IMR-90 (cell line): ENCODE results near the gene COG2. TPM values are rescaled to one million over a fixed set of nuclear protein-coding genes. Genes with fewer than 3 reads are reported as not detected.

Source experiments
- ATAC-seq: fragments of 200-7000 bp; cut with Tn5 transposase; 2 replicates; pipeline ENCODE4 v1.9.1; 2020; ENCODE audit warnings: low read depth, mild to moderate bottlenecking, moderate library complexity
- BruUV-seq: library from RNA; stranded (reverse); fragments of 400-500 nt; replicated peaks from 2 replicates; lab custom pipeline; 2021; lab: Mats Ljungman, UMichigan
- CTCF ChIA-PET: fragments of 300-600 bp; formaldehyde crosslinking; extraction: SDS; loops from one replicate; lab custom pipeline; 2021; ENCODE audit warnings: antibody characterized with exemption; lab: Yijun Ruan, JAX
- POLR2A ChIA-PET: fragments of 300-600 bp; sonication (Branson Sonifier 250); formaldehyde crosslinking; loops from one replicate; lab custom pipeline; 2022; ENCODE audit warnings: antibody characterized with exemption; ENCODE audit not compliant: unreplicated experiment; lab: Charles Lee
- DNase-seq: peaks from one replicate; pipeline ENCODE4 v3.0.0; 2013
- H2AFZ ChIP-seq: replicated peaks from 2 replicates; pipeline ENCODE3; 2013; ENCODE audit warnings: low read length, mild to moderate bottlenecking; ENCODE audit not compliant: poor library complexity
- H2AK5ac ChIP-seq: 2 replicates; pipeline ENCODE4 v1.6.1; 2013; ENCODE audit warnings: low read depth, low read length, inconsistent platforms
- H2AK9ac ChIP-seq: replicated peaks from 2 replicates; pipeline ENCODE3; 2013; ENCODE audit warnings: mild to moderate bottlenecking, low read depth, low read length, moderate library complexity; ENCODE audit not compliant: poor library complexity
- H2BK120ac ChIP-seq: 2 replicates; pipeline ENCODE4 v1.6.1; 2013; ENCODE audit warnings: low read depth, low read length, inconsistent platforms
- H2BK15ac ChIP-seq: 3 replicates; pipeline ENCODE4 v1.6.1; 2013; ENCODE audit warnings: low read depth, low read length, inconsistent platforms
- H2BK20ac ChIP-seq: 2 replicates; pipeline ENCODE4 v1.6.1; 2013; ENCODE audit warnings: low read depth, mild to moderate bottlenecking, inconsistent platforms, low read length, moderate library complexity
- H2BK5ac ChIP-seq: 2 replicates; pipeline ENCODE4 v1.6.1; 2013; ENCODE audit warnings: mild to moderate bottlenecking, low read depth, low read length, inconsistent platforms; ENCODE audit not compliant: poor library complexity, severe bottlenecking
- H3K14ac ChIP-seq: replicated peaks from 2 replicates; pipeline ENCODE4 v1.6.1; 2013; ENCODE audit warnings: low read depth, low read length, inconsistent platforms
- H3K18ac ChIP-seq: 2 replicates; pipeline ENCODE4 v1.6.1; 2013; ENCODE audit warnings: low read depth, low read length, control low read depth
- H3K23ac ChIP-seq: 2 replicates; pipeline ENCODE4 v1.6.1; 2013; ENCODE audit warnings: low read depth, low read length, inconsistent platforms
- H3K27ac ChIP-seq: 2 replicates; pipeline ENCODE4 v1.5.1; 2013; ENCODE audit warnings: mild to moderate bottlenecking, control low read depth, low read length; ENCODE audit not compliant: insufficient read depth
- H3K27me3 ChIP-seq: 2 replicates; pipeline ENCODE4 v1.6.1; 2013; ENCODE audit warnings: low read length; ENCODE audit not compliant: control insufficient read depth, insufficient read depth
- H3K36me3 ChIP-seq: 2 replicates; pipeline ENCODE4 v1.6.1; 2013; ENCODE audit warnings: low read length, mixed read lengths; ENCODE audit not compliant: control insufficient read depth, insufficient read depth
- H3K4ac ChIP-seq: 2 replicates; pipeline ENCODE4 v1.6.1; 2013; ENCODE audit warnings: low read depth, low read length, inconsistent platforms
- H3K4me1 ChIP-seq: 2 replicates; pipeline ENCODE4 v1.6.1; 2013; ENCODE audit warnings: low read length, mixed read lengths; ENCODE audit not compliant: control insufficient read depth, insufficient read depth
- H3K4me2 ChIP-seq: 2 replicates; pipeline ENCODE4 v1.6.1; 2013; ENCODE audit warnings: low read depth, mild to moderate bottlenecking, control low read depth, low read length, moderate library complexity
- H3K4me3 ChIP-seq: 2 replicates; pipeline ENCODE4 v1.5.1; 2013; ENCODE audit warnings: low read depth, mild to moderate bottlenecking, control low read depth, low read length, moderate library complexity; ENCODE audit not compliant: insufficient read depth
- H3K56ac ChIP-seq: 2 replicates; pipeline ENCODE4 v1.6.1; 2013; ENCODE audit warnings: low read length, inconsistent platforms; ENCODE audit not compliant: insufficient read depth; ENCODE audit errors: extremely low read depth
- H3K79me1 ChIP-seq, 2 experiments: 2 replicates each; pipeline ENCODE4 v1.6.1; 2013; ENCODE audit warnings: low read length in 2 of 2, inconsistent platforms in 1 of 2, low read depth in 1 of 2
- H3K9ac ChIP-seq: 2 replicates; pipeline ENCODE4 v1.6.1; 2013; ENCODE audit warnings: low read depth, low read length, control low read depth
- H3K9me1 ChIP-seq: 2 replicates; pipeline ENCODE4 v1.6.1; 2013; ENCODE audit warnings: low read length, inconsistent platforms; ENCODE audit not compliant: insufficient read depth
- H3K9me3 ChIP-seq: 2 replicates; pipeline ENCODE4 v1.6.1; 2013; ENCODE audit warnings: low read length; ENCODE audit not compliant: control insufficient read depth, insufficient read depth
- H4K20me1 ChIP-seq: 2 replicates; pipeline ENCODE4 v1.6.1; 2013; ENCODE audit warnings: low read length, inconsistent platforms; ENCODE audit not compliant: insufficient read depth
- H4K5ac ChIP-seq: 2 replicates; pipeline ENCODE4 v1.6.1; 2013; ENCODE audit warnings: mild to moderate bottlenecking, low read depth, low read length, control low read depth
- H4K8ac ChIP-seq, 2 experiments: 2 replicates each; pipeline ENCODE4 v1.6.1; 2013; ENCODE audit warnings: low read depth in 2 of 2, low read length in 2 of 2, control low read depth in 1 of 2, inconsistent platforms in 1 of 2
- H4K91ac ChIP-seq: 2 replicates; pipeline ENCODE4 v1.6.1; 2013; ENCODE audit warnings: low read depth, low read length, inconsistent platforms; ENCODE audit not compliant: insufficient read depth
- BHLHE40 ChIP-seq: fragments of 150-350 bp; IDR thresholded peaks from 2 replicates; pipeline ENCODE4 v1.6.1; 2016; ENCODE audit warnings: mild to moderate bottlenecking, low read depth, low read length
- CHD1 ChIP-seq: IDR thresholded peaks from 2 replicates; pipeline ENCODE4 v1.6.1; 2012; ENCODE audit warnings: low read depth, low read length, improper control_type of control experiment
- CTCF ChIP-seq: conservative IDR thresholded peaks from 2 replicates; pipeline ENCODE4 v1.5.1; 2012; ENCODE audit warnings: mild to moderate bottlenecking, low read depth, low read length, improper control_type of control experiment
- ELK1 ChIP-seq: fragments of 150-350 bp; IDR thresholded peaks from 2 replicates; pipeline ENCODE4 v1.6.1; 2016; ENCODE audit warnings: low read depth, mild to moderate bottlenecking, low read length, moderate library complexity, borderline replicate concordance
- FOS ChIP-seq: fragments of 150-350 bp; IDR thresholded peaks from 2 replicates; pipeline ENCODE4 v1.6.1; 2016; ENCODE audit warnings: low read depth, low read length
- MAFK ChIP-seq: IDR thresholded peaks from 2 replicates; pipeline ENCODE4 v1.6.1; 2012; ENCODE audit warnings: low read depth, low read length, improper control_type of control experiment
- MAZ ChIP-seq: IDR thresholded peaks from 2 replicates; pipeline ENCODE4 v1.6.1; 2012; ENCODE audit warnings: low read depth, mild to moderate bottlenecking, low read length, improper control_type of control experiment, moderate library complexity, borderline replicate concordance
- MXI1 ChIP-seq: IDR thresholded peaks from 2 replicates; pipeline ENCODE4 v1.6.1; 2012; ENCODE audit warnings: low read depth, mild to moderate bottlenecking, low read length, moderate library complexity, borderline replicate concordance
- NFE2L2 ChIP-seq: fragments of 150-350 bp; IDR thresholded peaks from 2 replicates; pipeline ENCODE4 v1.6.1; 2016; ENCODE audit warnings: low read depth, mild to moderate bottlenecking, low read length
- POLR2A ChIP-seq: IDR thresholded peaks from 2 replicates; pipeline ENCODE4 v1.6.1; 2012; ENCODE audit warnings: mild to moderate bottlenecking, low read depth, low read length
- RAD21 ChIP-seq: IDR thresholded peaks from 2 replicates; pipeline ENCODE4 v1.6.1; 2012; ENCODE audit warnings: low read length, improper control_type of control experiment
- RCOR1 ChIP-seq: IDR thresholded peaks from 2 replicates; pipeline ENCODE4 v1.6.1; 2012; ENCODE audit warnings: mild to moderate bottlenecking, low read length, improper control_type of control experiment; ENCODE audit not compliant: insufficient replicate concordance
- SMC3 ChIP-seq: fragments of 150-350 bp; IDR thresholded peaks from 2 replicates; pipeline ENCODE4 v1.6.1; 2016; ENCODE audit warnings: low read depth, mild to moderate bottlenecking, antibody characterized with exemption, low read length, moderate library complexity
- WGBS, 2 experiments: methylation state at CpG; one replicate each; pipeline versions ENCODE4 v1.1.5 to v1.1.7; 2013; ENCODE audit warnings: missing lambda C conversion rate in 2 of 2; ENCODE audit not compliant: insufficient read length in 1 of 2; ENCODE audit errors: extremely low coverage in 2 of 2; 5-methylcytosine and 5-hydroxymethylcytosine counted together
- dilution Hi-C: fragments of 300-500 bp; cut with HindIII; formaldehyde crosslinking; loops from one replicate; pipeline ENCODE4 v1.14.3; 2018; ENCODE audit warnings: low sequenced_read_pairs; ENCODE audit not compliant: unreplicated experiment
- in situ Hi-C: fragments of 300-500 bp; cut with MboI; formaldehyde crosslinking; loops from 3 replicates; pipeline ENCODE4 v1.14.3; 2019; ENCODE audit warnings: low sequenced_read_pairs, inconsistent platforms, mixed read lengths
- intact Hi-C: fragments of 100-400 bp; cut with micrococcal nuclease; formaldehyde crosslinking; loops from 2 replicates; pipeline ENCODE4 v1.10.0; 2022
- polyA plus RNA-seq, 3 experiments: library from polyadenylated mRNA; depleted of rRNA; stranded (reverse); fragments of >200 nt; gene quantifications; 2 replicates each; pipeline ENCODE4 v1.2.3, GENCODE V29; 2012; ENCODE audit warnings: low replicate concordance in 1 of 3
- total RNA-seq: library from RNA; depleted of rRNA; stranded (reverse); fragments of >200 nt; gene quantifications from 2 replicates; pipeline ENCODE4 v1.2.3, GENCODE V29; 2012

COG2 gene
- total and polyA plus RNA-seq, 2 of the 4 experiments (the other 2 are of a cell fraction): 9.1 to 16.7 TPM

GRCh38 chr1:230698130-230698529 lies 55.8 kb downstream of the COG2 start:
- Histone ChIP-seq H3K27me3 (peaks cover 2% of the 10 kb centered on the region), H3K23ac (no peak overlapping the region), H3K14ac (no peak overlapping the region), H3K9me3 (no peaks in the 10 kb centered on the region), H3K9ac (no peak overlapping the region), H2BK20ac (no peak overlapping the region), H4K5ac (no peak overlapping the region), H3K18ac (no peak overlapping the region), H3K56ac (no peak overlapping the region), H3K4ac (no peak overlapping the region), H3K4me2 (no peak overlapping the region), H2BK120ac (no peak overlapping the region), H2BK5ac (no peak overlapping the region), H2AFZ (peak overlapping the region; percentile 58), H4K8ac (no peak overlapping the region), H3K27ac (no peak overlapping the region), H3K4me1 (peaks cover 2% of the 10 kb centered on the region; the same call in 1 of the 2 replicates), H3K4me3 (no peak overlapping the region), H4K20me1 (no peaks in the 10 kb centered on the region; the same call in 1 of the 2 replicates), H2AK5ac (no peak overlapping the region), H3K79me1 (no peaks in the 10 kb centered on the region), H4K91ac (no peak overlapping the region), H3K9me1 (no peaks in the 10 kb centered on the region), H3K36me3 (peaks cover 12% of the 10 kb centered on the region), H2BK15ac (no peak overlapping the region), H2AK9ac (no peak overlapping the region)
- intact Hi-C loops: no loop called here
- TF ChIP-seq MXI1 (no peak), NFE2L2 (no peak), POLR2A (no peak), RCOR1 (no peak), CTCF (no peak), RAD21 (no peak), CHD1 (no peak), BHLHE40 (no peak), SMC3 (no peak), MAZ (no peak), FOS (no peak), ELK1 (no peak), MAFK (no peak)
- 88% methylated on average over 14 of the region's 14 CpGs; no CpG with 5 or more reads in 1 of the 2 experiments for WGBS, 2 experiments
- ATAC-seq (no peak), DNase-seq (no peak)
- dilution Hi-C loops: no loop called here
- ChIA-PET POLR2A (no interaction called here), CTCF (no interaction called here)
- BruUV-seq: no TSS peak
- in situ Hi-C loops: no loop called here
